ENCODE data around the gene CDA. TPM values are rescaled to one million over a fixed set of nuclear protein-coding genes. Genes with fewer than 3 reads are reported as not detected.

Gene CDA
- total and polyA plus RNA-seq, 9 of the 15 experiments (the other 6 are each of a cell fraction or from before 2014, with no cell fraction given), result not detected

DNA sequence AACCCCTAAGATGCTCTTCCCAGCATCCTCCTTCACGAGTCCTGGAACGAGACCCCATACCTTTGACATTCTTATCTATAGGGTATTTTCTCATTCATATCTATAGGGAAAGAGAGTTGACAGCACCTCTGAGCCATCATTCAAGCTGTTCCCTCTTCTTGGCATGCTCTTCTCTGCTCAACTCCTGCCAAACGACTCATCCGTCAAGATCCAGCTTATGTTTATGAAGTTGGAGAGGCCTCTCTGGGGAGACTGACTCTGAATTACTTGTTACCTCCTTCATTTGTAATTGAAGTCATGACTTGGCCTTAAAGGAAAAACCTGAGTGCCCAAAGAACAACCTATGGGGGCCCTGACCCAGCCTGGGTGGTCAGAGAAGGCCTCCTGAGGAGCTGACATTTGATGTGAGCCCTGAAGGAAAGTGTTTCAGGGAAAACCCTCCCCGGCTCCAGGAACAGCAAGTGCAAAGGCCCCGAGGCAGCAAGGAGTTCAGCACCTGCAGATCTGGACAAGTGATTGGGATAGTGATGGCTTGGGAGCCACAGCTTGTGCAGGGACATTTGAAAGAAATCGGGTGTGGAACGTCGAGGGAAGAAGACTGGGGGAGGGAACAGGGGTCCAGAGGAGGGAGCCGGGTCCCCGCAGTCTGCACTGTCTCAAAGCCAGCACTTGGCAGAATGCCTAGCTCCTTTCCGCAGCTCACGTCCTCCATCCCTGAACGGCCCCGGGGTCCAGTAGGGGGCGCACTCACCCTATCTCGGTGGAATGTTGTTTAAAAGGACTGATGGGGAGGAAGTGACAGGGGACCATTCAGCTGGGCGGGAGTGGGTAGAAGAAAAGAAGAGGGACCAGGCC, 14.0 kb upstream of the CDA start (continued):
- no peak for TF ChIP-seq KLF6 (CRISPR knock-in tag; IDR thresholded peaks at IDR 0.05; ENCODE audit: borderline replicate concordance)
- TF ChIP-seq MAFG (tag; conservative IDR thresholded peaks at IDR 0.05), result no peak
- TF ChIP-seq, protein P1, sequence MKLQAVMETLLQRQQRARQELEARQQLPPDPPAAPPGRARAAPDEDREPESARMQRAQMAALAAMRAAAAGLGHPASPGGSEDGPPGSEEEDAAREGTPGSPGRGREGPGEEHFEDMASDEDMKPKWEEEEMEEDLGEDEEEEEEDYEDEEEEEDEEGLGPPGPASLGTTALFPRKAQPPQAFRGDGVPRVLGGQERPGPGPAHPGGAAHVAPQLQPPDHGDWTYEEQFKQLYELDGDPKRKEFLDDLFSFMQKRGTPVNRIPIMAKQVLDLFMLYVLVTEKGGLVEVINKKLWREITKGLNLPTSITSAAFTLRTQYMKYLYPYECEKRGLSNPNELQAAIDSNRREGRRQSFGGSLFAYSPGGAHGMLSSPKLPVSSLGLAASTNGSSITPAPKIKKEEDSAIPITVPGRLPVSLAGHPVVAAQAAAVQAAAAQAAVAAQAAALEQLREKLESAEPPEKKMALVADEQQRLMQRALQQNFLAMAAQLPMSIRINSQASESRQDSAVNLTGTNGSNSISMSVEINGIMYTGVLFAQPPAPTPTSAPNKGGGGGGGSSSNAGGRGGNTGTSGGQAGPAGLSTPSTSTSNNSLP (IDR thresholded peaks at IDR 0.05; ENCODE audit: borderline replicate concordance, low read depth, low read length), result no peak
- TF ChIP-seq ZNF561 (CRISPR knock-in tag; conservative IDR thresholded peaks at IDR 0.05), result no peak
- no peak for TF ChIP-seq ESRRB (CRISPR knock-in tag; IDR thresholded peaks at IDR 0.05; ENCODE audit: borderline replicate concordance)
- TF ChIP-seq, protein P2, sequence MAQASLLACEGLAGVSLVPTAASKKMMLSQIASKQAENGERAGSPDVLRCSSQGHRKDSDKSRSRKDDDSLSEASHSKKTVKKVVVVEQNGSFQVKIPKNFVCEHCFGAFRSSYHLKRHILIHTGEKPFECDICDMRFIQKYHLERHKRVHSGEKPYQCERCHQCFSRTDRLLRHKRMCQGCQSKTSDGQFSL (CRISPR knock-in tag; IDR thresholded peaks at IDR 0.05), result no peak
- TF ChIP-seq, protein P2 (tag; IDR thresholded peaks at IDR 0.05), result no peak
- TF ChIP-seq MTA2 (IDR thresholded peaks at IDR 0.05; ENCODE audit: low read depth), result no peak
- no peak for TF ChIP-seq RFX1 (IDR thresholded peaks at IDR 0.05)
- TF ChIP-seq, protein P3, sequence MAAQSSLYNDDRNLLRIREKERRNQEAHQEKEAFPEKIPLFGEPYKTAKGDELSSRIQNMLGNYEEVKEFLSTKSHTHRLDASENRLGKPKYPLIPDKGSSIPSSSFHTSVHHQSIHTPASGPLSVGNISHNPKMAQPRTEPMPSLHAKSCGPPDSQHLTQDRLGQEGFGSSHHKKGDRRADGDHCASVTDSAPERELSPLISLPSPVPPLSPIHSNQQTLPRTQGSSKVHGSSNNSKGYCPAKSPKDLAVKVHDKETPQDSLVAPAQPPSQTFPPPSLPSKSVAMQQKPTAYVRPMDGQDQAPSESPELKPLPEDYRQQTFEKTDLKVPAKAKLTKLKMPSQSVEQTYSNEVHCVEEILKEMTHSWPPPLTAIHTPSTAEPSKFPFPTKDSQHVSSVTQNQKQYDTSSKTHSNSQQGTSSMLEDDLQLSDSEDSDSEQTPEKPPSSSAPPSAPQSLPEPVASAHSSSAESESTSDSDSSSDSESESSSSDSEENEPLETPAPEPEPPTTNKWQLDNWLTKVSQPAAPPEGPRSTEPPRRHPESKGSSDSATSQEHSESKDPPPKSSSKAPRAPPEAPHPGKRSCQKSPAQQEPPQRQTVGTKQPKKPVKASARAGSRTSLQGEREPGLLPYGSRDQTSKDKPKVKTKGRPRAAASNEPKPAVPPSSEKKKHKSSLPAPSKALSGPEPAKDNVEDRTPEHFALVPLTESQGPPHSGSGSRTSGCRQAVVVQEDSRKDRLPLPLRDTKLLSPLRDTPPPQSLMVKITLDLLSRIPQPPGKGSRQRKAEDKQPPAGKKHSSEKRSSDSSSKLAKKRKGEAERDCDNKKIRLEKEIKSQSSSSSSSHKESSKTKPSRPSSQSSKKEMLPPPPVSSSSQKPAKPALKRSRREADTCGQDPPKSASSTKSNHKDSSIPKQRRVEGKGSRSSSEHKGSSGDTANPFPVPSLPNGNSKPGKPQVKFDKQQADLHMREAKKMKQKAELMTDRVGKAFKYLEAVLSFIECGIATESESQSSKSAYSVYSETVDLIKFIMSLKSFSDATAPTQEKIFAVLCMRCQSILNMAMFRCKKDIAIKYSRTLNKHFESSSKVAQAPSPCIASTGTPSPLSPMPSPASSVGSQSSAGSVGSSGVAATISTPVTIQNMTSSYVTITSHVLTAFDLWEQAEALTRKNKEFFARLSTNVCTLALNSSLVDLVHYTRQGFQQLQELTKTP (IDR thresholded peaks at IDR 0.05; ENCODE audit: low read depth in 1 of 2, partially characterized antibody in 2 of 2), result no peak
- TF ChIP-seq, protein P4, sequence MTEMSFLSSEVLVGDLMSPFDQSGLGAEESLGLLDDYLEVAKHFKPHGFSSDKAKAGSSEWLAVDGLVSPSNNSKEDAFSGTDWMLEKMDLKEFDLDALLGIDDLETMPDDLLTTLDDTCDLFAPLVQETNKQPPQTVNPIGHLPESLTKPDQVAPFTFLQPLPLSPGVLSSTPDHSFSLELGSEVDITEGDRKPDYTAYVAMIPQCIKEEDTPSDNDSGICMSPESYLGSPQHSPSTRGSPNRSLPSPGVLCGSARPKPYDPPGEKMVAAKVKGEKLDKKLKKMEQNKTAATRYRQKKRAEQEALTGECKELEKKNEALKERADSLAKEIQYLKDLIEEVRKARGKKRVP (CRISPR knock-in tag; IDR thresholded peaks at IDR 0.05), result no peak
- TF ChIP-seq, protein P5, sequence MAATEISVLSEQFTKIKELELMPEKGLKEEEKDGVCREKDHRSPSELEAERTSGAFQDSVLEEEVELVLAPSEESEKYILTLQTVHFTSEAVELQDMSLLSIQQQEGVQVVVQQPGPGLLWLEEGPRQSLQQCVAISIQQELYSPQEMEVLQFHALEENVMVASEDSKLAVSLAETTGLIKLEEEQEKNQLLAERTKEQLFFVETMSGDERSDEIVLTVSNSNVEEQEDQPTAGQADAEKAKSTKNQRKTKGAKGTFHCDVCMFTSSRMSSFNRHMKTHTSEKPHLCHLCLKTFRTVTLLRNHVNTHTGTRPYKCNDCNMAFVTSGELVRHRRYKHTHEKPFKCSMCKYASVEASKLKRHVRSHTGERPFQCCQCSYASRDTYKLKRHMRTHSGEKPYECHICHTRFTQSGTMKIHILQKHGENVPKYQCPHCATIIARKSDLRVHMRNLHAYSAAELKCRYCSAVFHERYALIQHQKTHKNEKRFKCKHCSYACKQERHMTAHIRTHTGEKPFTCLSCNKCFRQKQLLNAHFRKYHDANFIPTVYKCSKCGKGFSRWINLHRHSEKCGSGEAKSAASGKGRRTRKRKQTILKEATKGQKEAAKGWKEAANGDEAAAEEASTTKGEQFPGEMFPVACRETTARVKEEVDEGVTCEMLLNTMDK (IDR thresholded peaks at IDR 0.05; ENCODE audit: borderline replicate concordance, insufficient read depth, low read depth, low read length, poor library complexity, severe bottlenecking), result peak; percentile 76
- TF ChIP-seq POLR2B (IDR thresholded peaks at IDR 0.05; ENCODE audit: low read depth, partially characterized antibody), result no peak
- TF ChIP-seq ZC3H4 (CRISPR knock-in tag; IDR thresholded peaks at IDR 0.05; ENCODE audit: borderline replicate concordance), result no peak
- TF ChIP-seq CBFA2T2 (conservative IDR thresholded peaks at IDR 0.05), result no peak
- TF ChIP-seq CAMTA2 (CRISPR knock-in tag; conservative IDR thresholded peaks at IDR 0.05), result no peak
- TF ChIP-seq KLF10 (CRISPR knock-in tag; IDR thresholded peaks at IDR 0.05), result no peak
